Measurements from ENCODE around the gene DUSP9.
"Not testable (repeated sequence)": the region's sequence is repeated elsewhere in the genome, so short reads cannot be mapped to it uniquely, and the experiment has no call there.

Gene DUSP9, protein sequence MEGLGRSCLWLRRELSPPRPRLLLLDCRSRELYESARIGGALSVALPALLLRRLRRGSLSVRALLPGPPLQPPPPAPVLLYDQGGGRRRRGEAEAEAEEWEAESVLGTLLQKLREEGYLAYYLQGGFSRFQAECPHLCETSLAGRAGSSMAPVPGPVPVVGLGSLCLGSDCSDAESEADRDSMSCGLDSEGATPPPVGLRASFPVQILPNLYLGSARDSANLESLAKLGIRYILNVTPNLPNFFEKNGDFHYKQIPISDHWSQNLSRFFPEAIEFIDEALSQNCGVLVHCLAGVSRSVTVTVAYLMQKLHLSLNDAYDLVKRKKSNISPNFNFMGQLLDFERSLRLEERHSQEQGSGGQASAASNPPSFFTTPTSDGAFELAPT

DNA sequence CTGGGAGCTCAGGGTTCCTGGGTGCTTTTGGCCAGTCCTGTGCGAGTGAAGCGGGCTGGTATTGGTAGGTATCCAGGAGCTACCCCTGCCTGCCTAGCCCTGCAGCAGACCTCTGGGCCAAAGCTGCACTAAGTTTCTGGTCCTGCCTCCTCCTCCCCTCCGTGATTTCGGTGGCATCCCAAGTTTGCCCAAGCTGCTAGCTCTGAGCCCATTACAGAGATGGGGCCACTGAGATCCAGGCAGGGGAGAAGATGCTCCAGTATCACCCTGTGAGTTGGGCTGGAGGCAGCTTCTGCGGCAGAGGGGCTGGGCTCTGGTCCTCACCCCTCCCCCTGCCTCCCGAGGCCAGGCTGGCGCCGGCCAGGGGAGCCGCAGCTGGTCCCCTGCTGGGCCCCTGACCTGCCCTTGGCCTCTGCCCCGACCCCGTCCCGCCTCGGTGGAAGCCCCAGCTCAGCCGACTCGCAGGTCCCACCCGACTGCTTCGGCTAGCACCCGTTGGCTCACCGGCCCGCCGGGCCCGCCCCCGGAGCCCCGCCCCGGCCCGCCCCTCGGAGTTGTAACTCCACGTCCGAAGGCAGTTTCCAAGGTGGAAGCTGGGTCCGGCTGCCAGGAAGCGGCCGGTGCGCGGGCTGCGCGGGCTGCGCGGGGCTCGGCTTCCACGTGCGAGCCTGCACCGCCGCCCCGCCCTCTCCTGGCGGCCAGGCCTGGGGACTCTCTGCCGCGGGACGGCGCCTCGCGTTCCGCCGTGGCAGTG is at the start of gene DUSP9:
TSS of gene DUSP9 (plus strand) at position 584 of the 754 bp plus-strand sequence. CDS start 751 bp downstream, outside the sequence.
- DNase-seq = no peak

DNA sequence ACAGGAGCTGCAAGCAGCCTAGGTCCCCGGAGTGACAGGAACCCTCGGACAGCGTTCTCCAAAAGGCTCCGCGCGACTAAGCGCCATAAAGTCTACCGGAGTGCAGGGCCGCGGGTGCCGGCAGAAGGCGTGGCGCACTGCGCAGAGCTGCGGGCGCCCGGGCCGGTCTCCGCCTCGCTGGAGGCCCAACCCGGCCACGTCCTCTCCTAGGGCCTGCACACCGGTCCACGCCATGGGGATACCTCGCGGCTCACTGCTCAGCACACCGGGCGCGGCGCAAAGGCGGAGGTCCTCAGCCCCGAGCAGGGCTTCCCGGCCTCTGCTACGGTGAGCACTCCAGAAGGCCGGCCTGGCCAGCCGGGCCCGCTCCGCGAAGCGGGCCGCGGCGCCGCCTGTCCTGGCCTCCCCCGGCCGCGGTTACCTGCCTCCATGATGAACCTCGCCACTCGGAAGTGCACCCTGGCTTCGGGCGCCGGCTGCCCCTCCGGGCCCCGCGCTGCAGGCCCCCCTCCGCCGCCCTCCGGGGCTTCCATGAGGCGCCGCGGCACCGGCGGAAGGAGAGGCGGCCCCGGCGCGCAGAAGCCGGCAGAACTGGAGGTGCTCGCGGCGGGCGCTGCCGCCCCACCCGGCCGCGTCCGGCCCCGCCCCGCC is 48.3 kb upstream of the DUSP9 start, which contains the start of gene CCNQ:
TSS of gene CCNQ (minus strand) at position 599 of the 651 bp plus-strand sequence. CDS start at position 533, 66 bp downstream.
- peak; percentile 54 for DNase-seq

DNA sequence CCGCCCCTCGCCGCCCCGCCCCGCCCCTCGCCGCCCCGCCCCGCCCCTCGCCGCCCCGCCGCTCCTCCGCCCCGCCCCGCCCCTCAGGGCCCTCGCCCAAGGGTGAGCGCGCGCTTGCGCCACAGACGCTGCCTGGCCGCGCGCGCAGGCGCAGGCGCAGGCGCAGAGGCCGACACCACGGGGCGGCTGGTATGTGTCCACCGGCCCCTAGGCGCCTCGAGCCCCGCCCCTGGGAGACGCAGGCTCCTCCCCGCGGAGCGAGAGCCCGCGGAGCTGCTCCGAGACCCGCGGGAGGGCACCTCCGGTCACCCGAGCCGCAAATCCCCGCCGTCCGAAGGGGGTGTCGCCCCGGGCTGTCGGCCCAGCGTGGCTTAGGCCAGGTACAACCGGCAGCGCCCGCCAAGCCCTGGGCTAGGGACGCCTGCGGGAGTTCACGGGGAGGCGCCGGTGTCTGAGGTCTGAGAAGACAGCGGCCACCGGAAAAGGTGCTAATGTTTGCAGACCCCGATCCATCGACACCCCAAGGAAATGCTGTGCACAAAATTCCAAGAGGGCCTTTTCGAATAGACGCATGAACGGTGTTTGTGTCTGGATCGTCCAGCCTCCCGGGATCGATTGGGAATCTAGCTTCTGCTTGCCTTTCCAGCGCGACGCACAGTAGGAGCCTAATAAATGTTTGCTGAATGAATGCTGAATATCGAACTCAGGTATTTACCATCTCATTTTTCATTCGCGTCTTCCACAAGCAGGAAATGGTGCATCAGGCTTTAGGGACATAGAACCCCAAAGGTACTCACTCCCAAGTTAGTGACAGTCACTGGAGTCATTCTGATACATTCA is 47.6 kb upstream of the DUSP9 start:
- peak; percentile 90 for DNase-seq

DNA sequence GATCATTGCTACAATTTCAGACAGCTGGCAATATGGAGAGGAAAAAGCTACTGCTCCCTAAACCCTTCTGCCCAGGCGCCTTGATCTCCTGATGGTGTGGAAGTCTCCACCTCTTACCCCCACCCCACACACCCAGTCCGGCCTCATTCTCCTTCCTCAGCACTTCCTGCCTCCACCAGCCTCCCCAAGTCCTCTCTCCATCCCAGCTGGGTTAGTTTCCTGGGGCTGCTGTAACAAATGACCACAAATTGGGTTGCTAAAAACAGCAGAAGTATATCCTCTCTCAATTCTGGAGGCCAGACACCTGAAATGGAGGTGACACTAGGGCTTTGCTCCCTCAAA is 47.0 kb upstream of the DUSP9 start:
- no peak for DNase-seq

DNA sequence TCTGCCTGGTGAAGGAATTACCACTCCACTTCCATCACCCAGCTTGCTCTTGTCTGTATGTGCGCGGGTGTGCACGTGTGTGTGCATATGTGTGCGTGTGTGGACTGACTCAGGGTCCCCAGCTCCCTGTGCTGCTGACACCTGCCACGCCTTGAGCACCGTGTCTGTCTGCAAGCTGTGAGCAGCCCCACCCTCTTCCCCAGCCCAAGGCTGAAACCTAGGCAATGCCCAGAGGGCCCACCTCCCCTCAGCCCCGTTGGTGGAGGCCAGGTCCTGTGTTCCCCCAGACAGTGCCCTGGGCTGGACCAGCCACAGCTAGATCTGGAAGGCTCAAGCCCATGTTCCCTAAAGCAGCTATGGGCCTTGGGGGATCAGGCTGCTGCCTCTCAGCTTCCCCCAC is 46.1 kb upstream of the DUSP9 start:
- DNase-seq = no peak

DNA sequence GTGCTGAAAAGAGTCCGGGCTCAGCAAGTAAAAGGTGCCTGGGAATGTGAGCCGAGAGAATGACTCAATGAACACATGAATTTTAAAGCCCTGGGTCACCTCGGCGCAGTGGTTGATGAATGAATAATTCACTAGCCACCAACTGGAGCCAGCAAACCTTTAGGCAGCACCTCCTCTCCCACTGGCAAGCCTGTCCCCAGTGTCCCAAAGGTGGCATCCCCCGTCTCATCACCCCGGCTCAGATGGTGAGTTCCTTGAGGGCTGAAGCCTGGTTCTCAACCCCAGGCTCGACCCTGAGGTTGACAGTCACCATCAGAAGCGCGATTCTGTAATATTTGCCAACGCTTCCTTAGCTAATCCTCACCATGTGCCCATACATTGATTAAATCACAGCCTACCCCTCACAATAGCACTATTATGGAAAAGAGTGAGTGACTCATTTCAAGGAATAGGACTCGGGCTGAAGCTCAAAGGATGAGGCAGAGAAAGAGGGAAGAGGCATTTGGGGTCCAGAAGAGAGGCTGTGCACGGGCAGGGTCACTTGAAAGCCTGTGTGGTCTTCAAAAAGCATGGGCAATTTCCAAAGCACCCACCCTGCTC is 45.4 kb upstream of the DUSP9 start:
- DNase-seq = no peak

DNA sequence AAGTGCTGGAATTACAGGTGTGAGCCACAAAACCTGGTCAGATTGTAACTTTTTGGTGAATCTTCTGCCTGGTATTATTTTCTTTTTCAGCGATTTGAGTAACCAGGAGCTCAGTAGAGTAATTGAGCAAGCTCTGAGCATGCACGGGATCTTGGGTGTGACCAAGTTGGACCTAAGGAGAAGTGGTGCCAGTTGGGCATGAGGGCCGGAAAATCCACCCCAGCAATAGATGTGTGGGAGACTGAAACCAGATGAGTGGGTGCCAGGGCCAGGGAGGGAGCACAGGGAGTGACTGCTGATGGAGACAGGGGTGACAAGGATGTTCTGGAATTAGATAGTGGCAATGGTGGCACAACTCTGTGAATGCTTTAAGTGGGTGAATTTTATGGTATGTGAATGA is 44.4 kb upstream of the DUSP9 start:
- DNase-seq = no peak

DNA sequence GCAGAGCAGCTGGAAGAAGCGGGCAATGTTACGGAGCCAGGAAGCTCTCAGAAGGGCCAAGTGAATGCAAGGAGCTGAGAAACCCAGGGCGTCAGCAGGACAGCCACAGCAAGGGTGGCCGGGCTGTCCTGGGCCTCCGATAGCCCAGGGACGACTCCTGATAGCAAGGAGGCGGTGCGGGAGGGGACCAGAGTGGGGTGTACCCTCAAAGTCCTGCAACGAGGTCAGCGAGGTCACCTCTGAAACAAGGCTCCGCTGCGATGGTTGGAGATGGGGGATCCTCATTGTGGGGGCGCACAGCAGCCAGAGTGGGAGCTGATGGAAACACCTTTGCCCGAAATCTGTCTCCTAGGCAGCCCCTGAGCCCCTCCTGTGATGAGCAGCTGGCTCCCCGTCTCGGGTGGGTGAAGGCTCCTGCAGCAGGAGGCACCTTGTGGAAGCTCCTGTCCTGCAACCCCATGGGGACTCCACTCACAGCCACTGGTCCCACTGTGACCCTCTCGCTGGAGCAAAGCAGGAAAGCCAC is 43.8 kb upstream of the DUSP9 start:
- no peak for DNase-seq

DNA sequence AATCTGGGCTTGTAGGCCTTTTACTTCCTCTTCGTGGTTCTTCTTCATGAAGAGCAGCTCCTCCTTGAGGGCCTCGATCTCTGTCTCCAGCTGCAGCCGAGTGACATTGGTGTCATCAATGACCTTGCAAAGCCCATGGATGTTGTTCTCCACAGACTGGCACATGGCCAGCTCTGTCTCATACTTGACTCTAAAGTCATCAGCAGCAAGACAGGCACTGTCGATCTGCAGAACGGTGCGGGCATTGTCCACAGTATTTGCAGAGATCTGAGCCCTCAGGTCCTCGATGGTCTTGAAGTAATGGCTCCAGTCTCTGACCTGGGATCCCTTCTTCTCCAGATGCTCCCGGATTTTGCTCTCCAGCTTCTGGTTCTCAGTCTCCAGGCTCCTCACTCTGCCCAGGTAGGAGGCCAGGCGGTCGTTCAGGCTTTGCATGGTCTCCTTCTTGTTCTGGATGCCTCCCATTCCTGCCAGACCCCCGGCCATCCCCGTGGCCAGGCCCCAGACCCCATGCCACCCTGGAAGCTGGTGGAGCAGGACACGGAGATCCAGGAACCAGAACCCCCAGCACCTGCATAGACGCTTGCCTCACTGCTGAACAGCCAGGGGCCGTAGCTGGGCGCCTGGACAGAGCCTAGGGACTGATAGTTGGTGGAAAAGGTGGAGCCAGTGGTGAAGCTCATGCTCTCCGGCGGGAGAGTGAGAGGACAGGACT is 42.2 kb upstream of the DUSP9 start:
- not testable (repeated sequence) for DNase-seq

DNA sequence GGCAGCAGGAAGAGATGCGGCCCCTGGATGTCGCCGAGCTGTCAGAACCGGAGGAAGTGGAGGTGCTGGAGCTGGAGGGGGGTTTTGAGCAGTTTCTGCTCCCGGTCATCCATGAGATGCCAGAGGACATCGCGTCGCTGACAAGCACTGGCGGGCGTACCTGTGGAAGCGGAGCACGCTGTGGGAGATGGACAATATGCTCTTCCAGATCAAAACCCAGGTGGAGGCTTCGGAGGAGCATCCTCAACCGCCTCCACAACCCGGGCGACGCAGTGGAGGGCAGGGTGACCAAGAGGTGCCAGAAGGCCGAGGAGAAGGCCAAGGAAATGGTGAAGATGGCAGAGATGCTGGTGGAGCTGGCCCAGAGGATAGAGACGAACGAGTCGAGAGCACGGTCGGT is 40.5 kb upstream of the DUSP9 start:
- no peak for DNase-seq

DNA sequence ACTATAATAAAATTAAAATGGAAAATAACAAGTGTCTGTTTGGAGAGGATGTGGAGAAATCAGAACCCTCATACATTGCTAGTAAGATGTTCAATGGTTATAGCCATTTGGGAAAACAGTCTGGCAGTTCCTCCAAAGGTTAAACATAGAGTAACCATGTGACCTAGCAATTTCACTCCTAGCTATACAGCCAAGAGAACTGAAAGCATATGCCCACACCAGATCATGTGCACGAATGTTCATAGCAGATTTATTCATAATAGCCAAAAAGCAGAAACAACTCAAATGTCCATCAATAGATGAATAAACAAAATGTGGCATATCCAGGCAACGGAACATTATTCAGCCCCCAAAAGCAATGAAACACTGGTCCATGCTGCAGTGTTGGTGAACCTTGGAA is 38.6 kb upstream of the DUSP9 start:
- no peak for DNase-seq

DNA sequence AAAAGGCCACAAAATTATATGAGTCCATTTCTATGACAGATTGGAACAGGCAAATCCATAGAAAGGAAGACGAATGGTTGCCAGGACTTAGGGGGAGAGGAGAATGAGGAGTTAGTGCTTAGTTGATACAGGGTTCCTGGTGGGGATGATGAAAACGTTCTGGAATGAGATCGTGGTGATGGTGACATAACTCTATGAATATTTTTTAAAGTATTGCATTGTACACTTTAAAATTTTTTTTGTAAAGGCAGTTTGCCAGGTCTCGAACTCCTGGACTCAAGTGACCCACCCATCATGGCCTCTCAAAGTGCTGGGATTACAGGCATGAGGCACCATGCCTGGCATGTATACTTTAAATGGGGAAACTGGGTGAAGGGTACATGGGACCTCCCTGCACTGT is 38.2 kb upstream of the DUSP9 start:
- no peak for DNase-seq

DNA sequence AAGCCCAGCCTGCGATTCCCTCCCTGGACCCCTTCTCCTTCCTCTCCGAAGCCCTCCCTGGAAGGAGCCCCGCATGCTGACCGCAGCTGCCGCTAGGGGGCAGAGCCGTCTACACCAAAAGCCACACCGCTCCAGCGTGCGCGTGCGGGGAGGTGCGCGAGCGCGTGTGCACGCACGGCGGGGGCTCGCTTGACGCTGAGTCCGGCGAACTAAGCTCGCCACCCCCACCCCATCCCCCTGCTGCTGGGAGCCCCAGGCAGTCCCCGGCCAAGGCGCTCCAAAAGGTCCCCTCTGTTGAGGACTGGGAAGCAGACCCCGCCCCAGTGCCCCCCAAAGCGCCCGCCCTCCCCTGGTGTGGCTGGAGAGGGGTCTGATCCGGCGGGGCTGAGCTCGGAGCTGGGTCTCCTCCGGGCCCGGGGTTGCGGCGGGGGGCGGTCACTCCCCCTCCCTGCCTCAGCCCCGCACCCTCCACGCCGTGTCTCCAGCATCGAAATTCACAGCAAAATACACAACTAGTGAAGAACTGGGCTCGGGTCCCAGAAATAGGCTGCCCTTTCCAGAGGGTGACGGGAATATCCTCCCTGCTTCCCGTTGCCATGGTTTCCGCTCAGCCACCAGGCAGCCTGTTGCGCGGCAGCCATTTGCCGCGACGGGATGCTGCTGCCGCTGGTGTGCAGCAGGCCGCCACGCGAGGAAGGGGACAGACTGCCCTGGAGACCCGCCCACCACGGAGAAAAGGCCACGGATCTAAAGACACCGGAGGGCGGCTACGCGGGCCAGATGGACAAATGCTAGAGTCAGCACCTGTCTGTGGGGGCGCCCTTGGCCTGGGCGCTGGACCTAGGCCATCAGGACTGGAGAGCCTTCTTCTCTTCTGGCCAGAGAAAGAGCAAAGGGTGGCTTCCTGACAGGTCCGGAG is 36.8 kb upstream of the DUSP9 start:
- peak; percentile 90 for DNase-seq

DNA sequence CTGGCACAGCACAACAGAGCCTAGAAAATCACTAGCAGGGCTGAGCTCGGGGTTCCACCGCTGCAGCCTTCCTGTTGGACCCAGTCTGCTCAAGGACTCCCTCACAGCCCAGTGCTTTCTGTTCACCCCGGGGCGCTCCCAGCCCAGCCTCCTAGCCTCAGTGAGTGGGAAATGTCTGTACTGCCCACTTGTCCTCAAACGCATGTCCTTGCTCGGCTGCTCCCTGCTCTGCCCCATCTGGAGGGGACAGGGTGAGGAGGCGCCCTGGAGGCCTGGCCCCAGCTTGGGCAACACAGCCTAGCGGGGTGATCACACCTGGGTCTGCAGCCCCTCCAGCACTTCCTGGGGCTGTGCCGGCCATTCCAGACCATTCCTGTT is 36.2 kb upstream of the DUSP9 start:
- DNase-seq = no peak

DNA sequence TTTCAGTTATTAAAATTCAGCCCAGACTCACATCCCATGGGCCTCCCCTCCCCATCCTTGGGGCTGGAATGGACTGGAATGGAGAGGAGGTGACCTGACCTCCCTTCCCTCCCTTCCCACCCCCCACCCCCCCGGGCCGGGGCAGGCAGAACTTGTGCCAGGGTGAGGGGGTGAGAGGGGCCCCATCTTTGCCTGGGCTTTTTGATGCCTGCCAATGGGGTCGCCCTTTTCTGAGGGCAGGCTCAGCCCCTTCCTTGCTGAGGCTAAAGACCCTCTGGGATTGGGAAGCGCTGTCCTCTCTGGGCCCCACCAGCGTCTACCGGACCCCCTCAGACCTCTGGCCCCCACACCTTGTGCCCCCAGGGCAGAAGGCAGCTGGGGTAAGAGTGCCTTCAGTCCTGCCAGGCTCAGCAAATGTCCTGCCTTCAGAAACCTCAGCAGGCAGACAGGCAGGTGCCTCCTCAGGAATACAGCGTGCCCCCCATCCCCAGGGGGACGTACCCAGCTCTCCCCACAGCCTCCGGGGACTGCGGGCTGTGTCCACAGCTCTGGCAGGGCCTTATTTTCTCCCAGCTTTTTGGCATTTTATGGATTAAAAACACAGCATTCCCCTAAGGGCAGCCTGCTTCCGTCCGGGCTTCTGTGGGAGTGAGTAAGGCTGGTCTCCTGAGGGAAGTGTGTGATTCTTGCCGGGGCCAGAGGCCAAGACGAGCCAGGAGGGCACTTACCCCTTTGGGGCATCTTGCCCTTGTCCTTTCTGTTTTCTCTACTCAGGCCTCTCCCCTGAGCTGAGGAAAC is 35.5 kb upstream of the DUSP9 start:
- DNase-seq = no peak

DNA sequence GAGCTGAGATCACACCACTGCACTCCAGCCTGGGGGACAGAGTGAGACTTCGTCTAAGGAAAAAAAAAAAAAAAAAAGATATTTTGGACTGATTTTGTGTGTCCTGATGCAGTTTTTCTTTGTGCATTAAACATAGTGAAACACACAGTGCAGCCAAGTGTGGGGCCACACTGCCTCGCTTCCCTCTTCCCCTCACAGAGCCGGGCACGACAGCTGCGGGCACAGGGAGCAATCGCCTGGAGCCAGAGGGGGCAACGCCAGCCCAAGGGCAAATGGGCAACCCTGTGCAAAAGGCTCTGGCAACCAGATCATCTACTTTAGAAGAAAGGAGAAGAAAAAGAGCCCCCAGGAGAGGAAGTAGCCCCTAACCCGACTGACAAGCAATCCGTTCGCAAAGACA is 34.6 kb upstream of the DUSP9 start:
- no peak for DNase-seq

DNA sequence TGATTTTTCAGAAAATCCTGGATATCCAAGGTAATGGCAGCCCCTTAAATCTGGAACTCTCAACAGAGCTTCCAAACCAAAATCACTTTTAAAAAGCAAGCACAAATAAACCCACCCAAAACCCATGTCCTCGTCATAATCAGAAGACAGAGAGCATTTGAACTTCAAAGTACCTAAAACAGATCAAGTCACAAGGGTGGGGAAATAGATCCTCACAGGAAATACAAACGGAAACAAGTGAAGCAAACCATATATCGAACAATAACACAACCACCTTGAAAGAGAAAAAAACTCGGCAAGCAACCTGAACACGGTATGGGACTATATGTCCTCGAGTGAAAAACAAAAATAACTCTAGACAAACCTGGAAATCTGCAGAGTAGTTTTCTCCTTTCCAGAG is 32.2 kb upstream of the DUSP9 start:
- DNase-seq = no peak

DNA sequence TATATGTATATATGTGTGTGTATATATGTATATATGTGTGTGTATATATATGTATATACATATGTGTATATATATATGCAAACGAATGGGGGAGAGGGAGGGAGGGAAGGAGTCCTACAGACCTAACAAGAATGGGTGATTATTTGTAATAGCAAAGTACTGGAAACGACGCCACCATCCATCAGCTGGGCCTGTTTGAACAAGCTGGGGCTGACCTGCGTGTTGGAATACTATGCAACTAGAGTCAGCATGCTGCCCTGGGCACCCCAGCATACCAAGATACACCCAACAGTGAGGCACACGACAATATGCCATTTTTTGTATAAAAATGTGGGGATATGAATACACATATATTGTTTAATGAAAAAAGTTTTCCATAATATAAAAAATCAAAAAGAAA is 26.4 kb upstream of the DUSP9 start:
- DNase-seq = no peak

DNA sequence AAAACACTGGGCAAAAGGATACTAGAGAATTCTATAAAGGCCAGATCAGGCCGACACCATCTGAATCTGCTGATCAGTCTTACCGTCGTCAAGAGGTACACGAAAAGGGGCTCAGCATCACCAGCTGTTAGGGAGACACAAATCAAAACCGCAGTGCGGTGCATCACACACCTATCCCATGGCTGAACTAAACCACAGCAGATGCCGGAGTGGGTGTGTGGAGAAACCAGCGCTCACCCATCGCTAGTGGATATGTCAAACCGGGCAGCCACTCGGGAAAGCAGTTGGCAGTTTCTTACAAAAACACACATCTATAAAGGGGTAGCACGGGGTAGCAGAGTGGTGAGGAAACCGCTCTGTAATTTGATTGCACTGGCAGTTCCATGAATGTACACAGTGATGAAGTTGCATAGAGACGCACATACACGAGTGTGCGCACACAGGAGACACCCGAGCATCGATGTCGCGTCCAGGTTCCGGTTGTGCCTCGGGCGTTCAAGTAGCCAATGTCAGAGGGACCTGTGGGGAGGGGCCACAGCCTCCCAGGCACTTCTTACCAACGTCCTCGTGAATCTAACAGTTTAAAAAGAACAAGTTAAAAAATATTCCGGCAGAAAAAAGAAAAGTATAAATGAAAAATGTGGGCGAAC is 24.9 kb upstream of the DUSP9 start:
- no peak for DNase-seq

Measured in eye (tissue), 1 donor.